GM03348 (cell line): Measurements from ENCODE around the gene ANGEL2.
A peak's percentile ranks its signal among the peaks of the same experiment; 100 is the strongest.
"Not testable (repeated sequence)": the region's sequence is repeated elsewhere in the genome, so short reads cannot be mapped to it uniquely, and the experiment has no call there.

Experiments used
- DNase-seq: peaks from one replicate; pipeline ENCODE4 v3.0.0; 2012; ENCODE audit warnings: low spot score

The ANGEL2 gene

GRCh38 chr1:212975111-212975918, 40.4 kb downstream of the ANGEL2 start:
- peak; percentile 29 for DNase-seq

- DNase-seq: no peak
Measured at GRCh38 chr1:212974711-212975110, 41.0 kb downstream of the ANGEL2 start.

- DNase-seq: no peak
Measured at GRCh38 chr1:212973899-212974298, 41.8 kb downstream of the ANGEL2 start.

- no peak for DNase-seq
Measured at GRCh38 chr1:212973426-212973825, 42.2 kb downstream of the ANGEL2 start.

GRCh38 chr1:212971312-212971711, 44.4 kb downstream of the ANGEL2 start:
- DNase-seq: no peak

GRCh38 chr1:212970085-212970484, 45.6 kb downstream of the ANGEL2 start:
- DNase-seq: no peak

- no peak for DNase-seq
Measured at GRCh38 chr1:212968368-212968863, 47.3 kb downstream of the ANGEL2 start.

GRCh38 chr1:212967801-212968200, 47.9 kb downstream of the ANGEL2 start:
- peak; percentile 60 for DNase-seq

- DNase-seq: no peak
Measured at GRCh38 chr1:212966616-212967015, 49.1 kb downstream of the ANGEL2 start.

- not testable (repeated sequence) for DNase-seq
Measured at GRCh38 chr1:212964993-212965392, 50.7 kb downstream of the ANGEL2 start.

GRCh38 chr1:212964102-212964501, 51.6 kb downstream of the ANGEL2 start:
- no peak for DNase-seq

GRCh38 chr1:212962509-212962908, 53.2 kb downstream of the ANGEL2 start:
- no peak for DNase-seq

- DNase-seq: no peak
Measured at GRCh38 chr1:212960932-212961331, 54.7 kb downstream of the ANGEL2 start.

GRCh38 chr1:212959266-212960220, 56.1 kb downstream of the ANGEL2 start:
- no peak for DNase-seq

- no peak for DNase-seq
Measured at GRCh38 chr1:212958175-212958574, 57.5 kb downstream of the ANGEL2 start.

- no peak for DNase-seq
Measured at GRCh38 chr1:212957546-212957945, 58.1 kb downstream of the ANGEL2 start.

GRCh38 chr1:212955961-212956620, 59.6 kb downstream of the ANGEL2 start:
- no peak for DNase-seq

GRCh38 chr1:212955098-212955497, 60.6 kb downstream of the ANGEL2 start:
- no peak for DNase-seq

- no peak for DNase-seq
Measured at GRCh38 chr1:212954514-212954913, 61.2 kb downstream of the ANGEL2 start.

GRCh38 chr1:212953321-212953720, 62.3 kb downstream of the ANGEL2 start:
- DNase-seq: no peak

- DNase-seq: no peak
Measured at GRCh38 chr1:212952641-212952976, 63.1 kb downstream of the ANGEL2 start.

- no peak for DNase-seq
Measured at GRCh38 chr1:212951947-212952640, 63.6 kb downstream of the ANGEL2 start.
